GM19193 (cell line): ENCODE measurements around the gene IFNA17.
"Not testable (repeated sequence)": the region's sequence is repeated elsewhere in the genome, so short reads cannot be mapped to it uniquely, and the experiment has no call there.

ENCODE experiments used
- POLR2A ChIP-seq: IDR thresholded peaks from 4 replicates; pipeline ENCODE4 v1.6.1; 2011; ENCODE audit not compliant: insufficient read depth, insufficient read length; ENCODE audit errors: extremely low read depth

Gene IFNA17

DNA sequence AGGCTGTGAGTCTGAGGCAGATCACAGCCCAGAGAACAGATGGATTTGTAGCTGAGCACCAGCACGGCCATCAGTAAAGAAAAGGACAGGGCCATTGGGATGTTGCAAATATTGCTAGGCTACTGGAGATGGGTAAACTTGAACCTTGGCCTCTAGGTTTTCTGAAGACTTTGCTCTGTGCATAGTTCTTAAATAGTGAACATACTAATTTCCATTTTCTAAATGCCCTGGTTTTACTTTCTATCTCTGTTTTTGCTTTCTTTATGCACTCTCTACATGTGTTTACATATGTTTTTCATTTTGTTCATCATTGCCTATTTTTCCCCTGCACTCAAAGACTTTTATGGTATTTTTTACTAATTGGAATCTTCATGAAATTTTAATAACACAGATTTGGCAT, 10.8 kb downstream of the IFNA17 start, which contains the start of gene IFNA16:
Gene IFNA16 (minus strand): TSS at position 101 of the 400 bp plus-strand sequence. CDS start 6 bp downstream, at position 95.
- TF ChIP-seq POLR2A: not testable (repeated sequence)

DNA sequence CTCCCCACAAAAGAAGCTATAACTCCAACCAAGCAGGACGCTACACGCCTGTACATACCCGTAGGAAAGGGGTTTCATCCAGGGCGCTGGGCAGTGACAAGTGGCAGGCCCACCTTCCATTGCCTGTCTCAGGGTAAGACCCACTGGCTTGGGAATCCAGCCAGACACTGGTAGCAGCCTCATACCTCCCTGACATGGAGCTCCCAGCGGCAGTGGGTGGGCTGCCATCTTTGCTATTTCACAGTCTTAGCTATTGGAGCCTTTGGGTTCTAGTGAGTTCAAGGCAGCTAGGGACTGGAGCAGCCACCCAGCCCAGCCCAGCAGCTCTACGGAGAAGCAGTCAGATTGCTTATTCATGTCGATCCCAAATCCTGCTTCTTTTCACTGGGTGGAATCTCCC, 17.7 kb downstream of the IFNA17 start:
- no peak for TF ChIP-seq POLR2A

DNA sequence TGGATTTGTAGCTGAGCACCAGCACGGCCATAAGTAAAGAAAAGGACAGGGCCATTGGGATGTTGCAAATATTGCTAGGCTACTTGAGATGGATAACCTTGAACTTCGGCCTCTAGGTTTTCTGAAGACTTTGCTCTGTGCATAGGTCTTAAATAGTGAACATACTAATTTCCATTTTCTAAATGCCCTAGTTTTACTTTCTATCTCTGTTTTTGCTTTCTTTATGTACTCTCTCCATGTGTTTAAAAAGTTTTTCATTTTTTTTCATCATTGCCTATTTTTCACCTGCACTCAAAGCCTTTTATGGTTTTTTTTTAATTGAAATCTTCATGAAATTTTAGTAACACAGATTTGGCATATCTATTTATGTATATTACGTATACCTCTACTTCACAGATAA, 21.0 kb downstream of the IFNA17 start, which contains the start of gene IFNA10:
Gene IFNA10 (minus strand): TSS at position 101 of the 400 bp plus-strand sequence. CDS start 46 bp downstream, at position 55.
- TF ChIP-seq POLR2A: not testable (repeated sequence)

- no peak for TF ChIP-seq POLR2A
These were observed 22.8 kb downstream of the IFNA17 start for GRCh38 chr9:21205204-21205603.

DNA sequence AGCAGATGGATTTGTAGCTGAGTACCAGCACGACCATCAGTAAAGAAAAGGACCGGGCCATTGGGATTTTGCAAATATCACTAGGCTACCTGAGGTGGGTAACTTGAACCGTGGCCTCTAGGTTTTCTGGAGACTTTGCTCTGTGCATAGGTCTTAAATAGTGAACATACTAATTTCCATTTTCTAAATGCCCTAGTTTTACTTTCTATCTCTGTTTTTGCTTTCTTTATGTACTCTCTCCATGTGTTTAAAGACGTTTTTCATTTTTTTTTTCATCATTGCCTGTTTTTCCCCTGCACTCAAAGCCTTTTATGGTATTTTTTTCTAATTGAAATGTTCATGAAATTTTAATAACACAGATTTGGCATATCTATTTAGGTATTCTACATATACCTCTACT, 25.9 kb downstream of the IFNA17 start, which contains the start of gene IFNA7:
Gene IFNA7 (minus strand): TSS at position 101 of the 400 bp plus-strand sequence. CDS start 40 bp downstream, at position 61.
- TF ChIP-seq POLR2A: not testable (repeated sequence)

- not testable (repeated sequence) for TF ChIP-seq POLR2A
These were observed 40.5 kb downstream of the IFNA17 start, which contains the start of gene IFNA4 for GRCh38 chr9:21187487-21187886. Gene IFNA4, minus strand, starts transcription at chr9:21187587. Its CDS starts 56 bp downstream, at chr9:21187531.
